ENCODE measurements around the gene ETFBKMT. TPM values are rescaled to one million over a fixed set of nuclear protein-coding genes. Genes with fewer than 3 reads are reported as not detected.

The ETFBKMT gene
- total RNA-seq, 1 experiment from 2014 or later: 2.0 TPM

GRCh38 chr12:31658471-31659086 is 909 bp upstream of the ETFBKMT start:
- peak overlapping the region; percentile 30 for H3K27ac Mint-ChIP-seq
- peaks cover 5% of the 10 kb centered on the region; the same call in 1 of the 2 replicates for H3K9me3 Mint-ChIP-seq
- TF ChIP-seq NR2C2 (CRISPR knock-in tag; IDR thresholded peaks at IDR 0.05): no peak
- no peak for TF ChIP-seq IRF2 (CRISPR knock-in tag; IDR thresholded peaks at IDR 0.05; ENCODE audit: borderline replicate concordance, low read depth)
- TF ChIP-seq, protein P1, sequence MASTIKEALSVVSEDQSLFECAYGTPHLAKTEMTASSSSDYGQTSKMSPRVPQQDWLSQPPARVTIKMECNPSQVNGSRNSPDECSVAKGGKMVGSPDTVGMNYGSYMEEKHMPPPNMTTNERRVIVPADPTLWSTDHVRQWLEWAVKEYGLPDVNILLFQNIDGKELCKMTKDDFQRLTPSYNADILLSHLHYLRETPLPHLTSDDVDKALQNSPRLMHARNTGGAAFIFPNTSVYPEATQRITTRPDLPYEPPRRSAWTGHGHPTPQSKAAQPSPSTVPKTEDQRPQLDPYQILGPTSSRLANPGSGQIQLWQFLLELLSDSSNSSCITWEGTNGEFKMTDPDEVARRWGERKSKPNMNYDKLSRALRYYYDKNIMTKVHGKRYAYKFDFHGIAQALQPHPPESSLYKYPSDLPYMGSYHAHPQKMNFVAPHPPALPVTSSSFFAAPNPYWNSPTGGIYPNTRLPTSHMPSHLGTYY (CRISPR knock-in tag; IDR thresholded peaks at IDR 0.05): no peak
- TF ChIP-seq ELF4 (CRISPR knock-in tag; IDR thresholded peaks at IDR 0.05; ENCODE audit: low read depth): no peak
- TF ChIP-seq MYBL2 (CRISPR knock-in tag; IDR thresholded peaks at IDR 0.05): no peak
- no peak for TF ChIP-seq TEAD1 (CRISPR knock-in tag; IDR thresholded peaks at IDR 0.05)
- no peak for TF ChIP-seq PREB (CRISPR knock-in tag; IDR thresholded peaks at IDR 0.05; ENCODE audit: borderline replicate concordance)
- H3K4me1 Mint-ChIP-seq: peaks cover 8% of the 10 kb centered on the region; the same call in 1 of the 2 replicates
- ChIA-PET CTCF (interaction anchor here (0.6 to 1.5 kb wide), 3 partner anchors 23 to 426 kb away, joined by 3 to 4 read pairs (median 4); no protein-coding TSS in a partner anchor), POLR2A (no interaction called here)
- DNase-seq (ENCODE audit: low spot score) (no peak), ATAC-seq (no peak)
- H3K27me3 Mint-ChIP-seq (ENCODE audit: low read depth): no peaks in the 10 kb centered on the region
- H3K36me3 Mint-ChIP-seq: no peaks in the 10 kb centered on the region
- peak overlapping the region; percentile 96 for H3K4me3 Mint-ChIP-seq

DNA sequence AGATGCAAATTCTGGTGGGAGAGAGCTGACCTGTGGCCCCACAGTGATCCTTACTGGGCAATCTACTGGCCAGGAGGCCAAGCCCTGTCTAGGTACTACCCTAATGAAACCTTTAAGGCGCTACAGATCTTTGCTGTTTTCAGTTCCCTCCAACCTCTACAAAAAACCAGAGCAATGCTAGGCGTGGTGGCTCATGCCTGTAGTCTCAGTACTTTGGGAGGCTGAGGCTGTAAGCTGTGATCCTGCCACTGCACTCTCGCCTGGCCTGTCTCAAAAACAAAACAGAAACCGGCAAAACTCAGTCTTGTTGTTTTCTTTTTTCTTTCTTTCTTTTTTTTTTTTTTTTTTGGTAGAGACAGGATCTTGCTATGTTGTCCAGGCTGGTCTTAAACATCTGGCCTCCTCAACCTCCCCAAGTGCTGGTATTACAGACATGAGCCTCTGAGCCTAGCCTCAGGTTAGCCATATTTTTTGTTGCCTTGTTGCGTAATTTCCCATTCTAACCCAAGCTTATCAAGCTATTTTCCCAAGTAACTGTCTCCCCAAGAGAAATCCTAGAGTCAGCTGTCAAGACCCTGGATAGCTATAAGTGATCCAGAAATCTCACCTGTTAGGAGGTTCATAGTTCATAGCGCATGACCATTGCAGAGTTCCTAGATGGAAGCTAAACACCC is 2.8 kb downstream of the ETFBKMT start:
- H3K36me3 Mint-ChIP-seq: peaks cover 20% of the 10 kb centered on the region
- no peak for DNase-seq (ENCODE audit: low spot score)
- no peak overlapping the region for H3K27ac Mint-ChIP-seq
- no peak for ATAC-seq
- TF ChIP-seq NFATC4 (CRISPR knock-in tag; IDR thresholded peaks at IDR 0.05) (no peak), FOXK1 (CRISPR knock-in tag; IDR thresholded peaks at IDR 0.05) (no peak), ETV6 (CRISPR knock-in tag; IDR thresholded peaks at IDR 0.05) (no peak), ZBTB21 (CRISPR knock-in tag; IDR thresholded peaks at IDR 0.05; ENCODE audit: borderline replicate concordance) (no peak), ZNF121 (CRISPR knock-in tag; IDR thresholded peaks at IDR 0.05) (no peak), JAZF1 (CRISPR knock-in tag; IDR thresholded peaks at IDR 0.05) (no peak), ATF6 (CRISPR knock-in tag; IDR thresholded peaks at IDR 0.05) (no peak)
- TF ChIP-seq, protein P1 (CRISPR knock-in tag; IDR thresholded peaks at IDR 0.05): no peak
- TF ChIP-seq, protein P2, sequence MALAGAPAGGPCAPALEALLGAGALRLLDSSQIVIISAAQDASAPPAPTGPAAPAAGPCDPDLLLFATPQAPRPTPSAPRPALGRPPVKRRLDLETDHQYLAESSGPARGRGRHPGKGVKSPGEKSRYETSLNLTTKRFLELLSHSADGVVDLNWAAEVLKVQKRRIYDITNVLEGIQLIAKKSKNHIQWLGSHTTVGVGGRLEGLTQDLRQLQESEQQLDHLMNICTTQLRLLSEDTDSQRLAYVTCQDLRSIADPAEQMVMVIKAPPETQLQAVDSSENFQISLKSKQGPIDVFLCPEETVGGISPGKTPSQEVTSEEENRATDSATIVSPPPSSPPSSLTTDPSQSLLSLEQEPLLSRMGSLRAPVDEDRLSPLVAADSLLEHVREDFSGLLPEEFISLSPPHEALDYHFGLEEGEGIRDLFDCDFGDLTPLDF (CRISPR knock-in tag; IDR thresholded peaks at IDR 0.05): no peak
- TF ChIP-seq, protein P3, sequence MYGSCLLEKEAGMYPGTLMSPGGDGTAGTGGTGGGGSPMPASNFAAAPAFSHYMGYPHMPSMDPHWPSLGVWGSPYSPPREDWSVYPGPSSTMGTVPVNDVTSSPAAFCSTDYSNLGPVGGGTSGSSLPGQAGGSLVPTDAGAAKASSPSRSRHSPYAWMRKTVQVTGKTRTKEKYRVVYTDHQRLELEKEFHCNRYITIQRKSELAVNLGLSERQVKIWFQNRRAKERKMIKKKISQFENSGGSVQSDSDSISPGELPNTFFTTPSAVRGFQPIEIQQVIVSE (CRISPR knock-in tag; IDR thresholded peaks at IDR 0.05; ENCODE audit: borderline replicate concordance): no peak
- no peak overlapping the region for H3K4me3 Mint-ChIP-seq
- peaks cover 25% of the 10 kb centered on the region for H3K9me3 Mint-ChIP-seq
- ChIA-PET CTCF (interaction anchor here (1.7 kb wide), 1 partner anchor 10 kb away, joined by 5 read pairs; no protein-coding TSS in a partner anchor), POLR2A (no interaction called here)
- H3K4me1 Mint-ChIP-seq: peaks cover 8% of the 10 kb centered on the region; the same call in 1 of the 2 replicates
- H3K27me3 Mint-ChIP-seq (ENCODE audit: low read depth): peaks cover 4% of the 10 kb centered on the region; the same call in 1 of the 2 replicates

Measured in WTC11 (cell line).